Measurements from ENCODE around the gene GSTM3. TPM values are rescaled to one million over a fixed set of nuclear protein-coding genes. Genes with fewer than 3 reads are reported as not detected.

The GSTM3 gene
- total and polyA plus RNA-seq, 2 experiments from 2014 or later, result 3.1 to 4.1 TPM

- Mint-ChIP-seq H3K9me3 (no peaks in the 10 kb centered on the region), H3K27me3 (ENCODE audit: insufficient read depth, low read depth, poor library complexity) (peaks cover 19% of the 10 kb centered on the region), H3K36me3 (ENCODE audit: low read depth) (no peaks in the 10 kb centered on the region), H3K27ac (no peak overlapping the region), H3K4me1 (no peaks in the 10 kb centered on the region; the same call in 2 of the 3 replicates), H3K4me3 (no peak overlapping the region)
- H3K79me2 ChIP-seq (replicated peaks; ENCODE audit: insufficient read depth), result no peaks in the 10 kb centered on the region
- no peaks in the 10 kb centered on the region for H3K27me3 ChIP-seq (ENCODE audit: insufficient read depth)
- H2AFZ ChIP-seq, result peak overlapping the region; percentile 91; the same call in 1 of the 2 replicates
- no peaks in the 10 kb centered on the region for H3K36me3 ChIP-seq (ENCODE audit: insufficient read depth)
- H3K4me3 ChIP-seq, result no peak overlapping the region
- no peak overlapping the region for H3K4me2 ChIP-seq
- H4K20me1 ChIP-seq (replicated peaks; ENCODE audit: insufficient read depth), result no peaks in the 10 kb centered on the region
- no peaks in the 10 kb centered on the region for H3F3A ChIP-seq (replicated peaks; ENCODE audit: low read depth)
- ATAC-seq (peak; percentile 84), DNase-seq (ENCODE audit: low spot score) (peak; percentile 86)
- TF ChIP-seq EZH2 (IDR thresholded peaks at IDR 0.05; ENCODE audit: low read depth, unreplicated experiment) (no peak), REST (IDR thresholded peaks at IDR 0.05; ENCODE audit: unreplicated experiment) (no peak), CTCF (conservative IDR thresholded peaks at IDR 0.05; ENCODE audit: low read depth in 2 of 2) (peak; percentile 84 to 99)
- H3K27ac ChIP-seq (ENCODE audit: low read depth), result no peak overlapping the region
- no peaks in the 10 kb centered on the region for H3K9me2 ChIP-seq (ENCODE audit: insufficient read depth)
- no peaks in the 10 kb centered on the region for H3K4me1 ChIP-seq (ENCODE audit: insufficient read depth)
Observed at GRCh38 chr1:109773203-109773899, 32.5 kb upstream of the GSTM3 start.

- peaks cover 18% of the 10 kb centered on the region for H3K27me3 Mint-ChIP-seq (ENCODE audit: insufficient read depth, low read depth, poor library complexity)
- Histone ChIP-seq H3F3A (replicated peaks; ENCODE audit: low read depth) (no peaks in the 10 kb centered on the region), H3K36me3 (ENCODE audit: insufficient read depth) (no peaks in the 10 kb centered on the region), H3K27me3 (ENCODE audit: insufficient read depth) (no peaks in the 10 kb centered on the region), H2AFZ (no peak overlapping the region; the same call in 1 of the 2 replicates), H3K27ac (ENCODE audit: low read depth) (no peak overlapping the region), H3K4me3 (no peak overlapping the region), H3K79me2 (replicated peaks; ENCODE audit: insufficient read depth) (no peaks in the 10 kb centered on the region), H3K4me2 (no peak overlapping the region), H4K20me1 (replicated peaks; ENCODE audit: insufficient read depth) (no peaks in the 10 kb centered on the region), H3K9me2 (ENCODE audit: insufficient read depth) (no peaks in the 10 kb centered on the region), H3K4me1 (ENCODE audit: insufficient read depth) (no peaks in the 10 kb centered on the region)
- no peaks in the 10 kb centered on the region for H3K36me3 Mint-ChIP-seq (ENCODE audit: low read depth)
- H3K9me3 Mint-ChIP-seq, result no peaks in the 10 kb centered on the region
- H3K4me1 Mint-ChIP-seq, result no peaks in the 10 kb centered on the region; the same call in 2 of the 3 replicates
- H3K27ac Mint-ChIP-seq, result no peak overlapping the region
- DNase-seq (ENCODE audit: low spot score) (no peak), ATAC-seq (no peak)
- no peak overlapping the region for H3K4me3 Mint-ChIP-seq
- TF ChIP-seq ZNF331 (CRISPR knock-in tag; IDR thresholded peaks at IDR 0.05; ENCODE audit: low read depth), result no peak
- no peak for TF ChIP-seq POLR2AphosphoS5 (IDR thresholded peaks at IDR 0.05; ENCODE audit: low read depth)
- no peak for TF ChIP-seq NANOG (IDR thresholded peaks at IDR 0.05; ENCODE audit: borderline replicate concordance)
- TF ChIP-seq EZH2 (IDR thresholded peaks at IDR 0.05; ENCODE audit: low read depth, unreplicated experiment), result no peak
- no peak for TF ChIP-seq CTCF (conservative IDR thresholded peaks at IDR 0.05; ENCODE audit: low read depth in 2 of 2)
- no peak for TF ChIP-seq ETS1 (IDR thresholded peaks at IDR 0.05)
- no peak for TF ChIP-seq REST (IDR thresholded peaks at IDR 0.05; ENCODE audit: unreplicated experiment)
- no peak for TF ChIP-seq STAT1 (IDR thresholded peaks at IDR 0.05; ENCODE audit: unreplicated experiment)
- TF ChIP-seq EZH2phosphoT487 (IDR thresholded peaks at IDR 0.05; ENCODE audit: unreplicated experiment), result no peak
- no peak for TF ChIP-seq JUNB (IDR thresholded peaks at IDR 0.05; ENCODE audit: unreplicated experiment)
Observed at GRCh38 chr1:109772658-109773202, 31.9 kb upstream of the GSTM3 start.

Data from GM23338 (cell line).